ENCODE measurements around the gene MGME1.

Gene MGME1

DNA sequence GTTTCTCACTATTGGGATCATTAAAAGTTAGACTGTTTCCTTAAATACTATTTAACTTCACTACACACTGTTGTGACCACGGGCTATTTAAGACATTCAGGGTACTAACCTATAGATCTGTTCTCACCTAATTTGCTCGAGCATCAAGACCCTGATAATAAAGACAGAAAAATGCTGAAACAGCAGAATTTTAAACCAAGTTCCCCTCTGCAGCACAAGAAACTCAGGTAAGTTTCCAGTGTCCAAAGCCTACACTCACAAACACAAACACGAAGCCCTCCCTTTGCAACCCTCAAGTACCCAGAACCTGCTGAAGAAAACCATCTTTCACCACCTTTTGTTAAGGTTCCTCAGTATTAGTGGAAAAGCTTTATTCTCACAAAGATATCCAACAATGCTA lies 4.2 kb upstream of the MGME1 start:
- Histone ChIP-seq H3K4me3 (ENCODE audit: low read length) (peak overlapping the region; percentile 98), H3K9me3 (replicated peaks; ENCODE audit: low read length) (no peaks in the 10 kb centered on the region), H3K27me3 (ENCODE audit: control insufficient read depth, insufficient read depth, low read length) (no peaks in the 10 kb centered on the region), H3K9ac (ENCODE audit: low read depth, low read length) (peak overlapping the region; percentile 100), H3K4me1 (ENCODE audit: control insufficient read depth, insufficient read depth, low read length) (peaks cover 61% of the 10 kb centered on the region), H3K4me2 (ENCODE audit: low read length) (peak overlapping the region; percentile 98), H3K36me3 (ENCODE audit: insufficient read depth, low read length) (peaks cover 15% of the 10 kb centered on the region)

DNA sequence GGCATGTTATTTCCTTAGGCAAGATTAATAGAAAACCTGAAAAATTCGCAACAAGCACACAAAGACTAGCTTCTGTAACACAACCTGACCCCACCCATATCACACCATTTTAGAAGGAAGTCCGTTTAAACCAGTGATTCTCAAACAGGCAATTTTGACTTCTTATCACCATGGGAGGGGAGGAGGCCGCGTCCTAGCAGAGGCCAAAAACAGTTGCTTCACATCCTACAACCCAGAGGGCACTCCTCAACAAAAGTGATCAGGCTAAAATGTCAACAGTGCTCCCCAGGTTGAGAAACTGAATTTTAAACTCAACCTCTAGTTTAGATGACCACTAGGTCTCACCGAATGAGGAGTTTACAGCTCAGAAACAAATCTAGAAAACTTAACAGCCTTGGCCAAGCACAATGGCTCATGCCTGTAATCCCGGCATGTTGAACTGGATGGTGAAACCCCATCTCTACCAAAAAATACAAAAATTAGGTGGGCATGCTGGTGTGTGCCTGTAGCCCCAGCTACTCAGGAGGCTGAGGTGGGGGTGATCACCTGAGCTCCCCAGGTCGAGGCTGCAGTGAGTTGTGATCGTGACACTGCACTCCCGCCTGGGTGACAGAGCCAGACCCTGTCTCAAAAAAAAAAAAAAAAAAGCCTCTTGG lies 3.6 kb upstream of the MGME1 start:
- no peaks in the 10 kb centered on the region for H3K9me3 ChIP-seq (replicated peaks; ENCODE audit: low read length)
- no peaks in the 10 kb centered on the region for H3K27me3 ChIP-seq (ENCODE audit: control insufficient read depth, insufficient read depth, low read length)
- H3K4me3 ChIP-seq (ENCODE audit: low read length) = peak overlapping the region; percentile 98
- peak overlapping the region; percentile 100 for H3K9ac ChIP-seq (ENCODE audit: low read depth, low read length)
- H3K4me2 ChIP-seq (ENCODE audit: low read length) = peak overlapping the region; percentile 98
- peaks cover 59% of the 10 kb centered on the region for H3K4me1 ChIP-seq (ENCODE audit: control insufficient read depth, insufficient read depth, low read length)
- H3K36me3 ChIP-seq (ENCODE audit: insufficient read depth, low read length) = peaks cover 15% of the 10 kb centered on the region

DNA sequence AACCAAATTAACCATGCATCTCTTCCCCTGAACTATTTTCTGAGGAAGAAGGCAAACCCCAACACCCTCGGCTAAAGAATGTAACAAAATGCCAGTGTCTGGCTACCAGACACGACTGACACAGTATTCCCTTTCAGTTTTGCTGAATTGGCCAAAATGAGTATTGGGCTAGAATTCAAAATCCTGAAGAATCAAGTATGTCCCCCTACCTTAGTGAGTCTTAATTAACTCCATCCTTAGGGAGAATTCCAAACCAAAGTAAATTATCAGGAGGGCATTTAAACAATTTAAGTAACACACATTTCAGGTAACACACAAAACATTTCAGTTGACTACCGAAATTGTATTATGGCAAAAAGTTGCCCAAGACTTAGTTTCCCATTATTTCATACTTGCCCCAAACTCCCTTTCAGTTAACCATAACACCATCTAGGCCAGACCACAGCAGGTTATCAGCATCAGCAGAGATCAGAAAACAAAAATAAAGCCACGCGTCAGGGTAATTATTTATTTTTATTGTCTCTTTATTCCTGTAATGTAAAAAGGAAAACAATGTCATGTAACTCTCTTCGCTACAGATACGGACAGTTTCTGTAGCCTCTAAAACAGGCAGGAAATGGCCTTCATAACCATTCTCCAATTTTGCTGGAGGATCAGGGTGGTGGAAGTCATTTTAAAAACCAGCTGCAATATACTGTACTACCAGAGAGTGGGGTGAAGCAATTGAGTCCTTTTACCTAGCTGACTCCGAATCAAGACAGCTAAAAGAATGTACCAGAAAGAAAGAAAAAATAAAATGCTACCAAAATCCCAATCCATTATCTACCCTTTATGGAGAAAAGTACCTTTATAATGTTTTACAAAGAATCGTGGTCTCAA lies 2.1 kb upstream of the MGME1 start:
- Histone ChIP-seq H3K4me3 (ENCODE audit: low read length) (peak overlapping the region; percentile 98), H3K4me2 (ENCODE audit: low read length) (peak overlapping the region; percentile 98), H3K9me3 (replicated peaks; ENCODE audit: low read length) (no peaks in the 10 kb centered on the region), H3K36me3 (ENCODE audit: insufficient read depth, low read length) (peaks cover 15% of the 10 kb centered on the region), H3K4me1 (ENCODE audit: control insufficient read depth, insufficient read depth, low read length) (peaks cover 60% of the 10 kb centered on the region), H3K9ac (ENCODE audit: low read depth, low read length) (peak overlapping the region; percentile 100), H3K27me3 (ENCODE audit: control insufficient read depth, insufficient read depth, low read length) (no peaks in the 10 kb centered on the region)

DNA sequence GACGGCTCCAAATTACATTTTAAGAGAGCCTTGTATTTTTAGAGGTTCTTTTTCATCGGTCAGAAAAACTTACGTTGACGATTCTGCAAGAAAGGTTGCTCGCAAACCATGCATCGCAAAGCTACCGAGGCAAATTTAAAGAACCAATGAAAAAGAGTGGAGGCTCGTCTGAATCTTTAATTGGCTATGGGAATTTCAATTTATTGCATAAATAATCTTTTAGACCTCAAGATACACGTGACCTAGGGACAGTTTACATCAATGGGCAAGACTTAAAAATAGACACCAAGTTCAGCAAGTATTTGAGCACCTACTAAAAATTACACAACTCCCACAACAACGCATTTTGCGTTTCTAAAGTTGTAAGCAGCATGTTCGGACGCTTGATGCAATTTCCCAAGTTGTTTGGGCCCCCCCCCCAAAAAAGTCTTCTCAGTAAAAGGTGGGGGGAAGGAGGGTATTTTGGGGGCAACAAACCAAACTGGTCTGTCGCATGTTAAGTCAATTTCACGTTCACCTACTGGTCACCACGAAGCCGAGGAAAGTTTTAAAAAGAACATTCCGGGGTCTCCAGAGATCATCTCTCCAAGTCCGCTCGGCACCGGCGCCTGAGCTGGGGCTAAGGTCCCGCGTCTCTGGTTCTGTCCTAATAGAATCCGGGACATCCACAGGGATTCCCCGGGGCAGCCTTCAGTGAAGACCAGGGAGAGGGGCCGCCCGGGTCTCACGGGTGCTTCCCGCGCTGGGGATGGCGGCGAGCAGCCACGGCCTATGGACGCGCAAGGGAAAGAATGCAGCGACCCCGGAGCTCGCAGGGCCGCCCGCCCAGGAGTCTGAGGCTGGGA lies 1.1 kb upstream of the MGME1 start:
- peak overlapping the region; percentile 98 for H3K4me3 ChIP-seq (ENCODE audit: low read length)
- peak overlapping the region; percentile 98 for H3K4me2 ChIP-seq (ENCODE audit: low read length)
- no peaks in the 10 kb centered on the region for H3K27me3 ChIP-seq (ENCODE audit: control insufficient read depth, insufficient read depth, low read length)
- no peaks in the 10 kb centered on the region for H3K9me3 ChIP-seq (replicated peaks; ENCODE audit: low read length)
- H3K36me3 ChIP-seq (ENCODE audit: insufficient read depth, low read length) = peaks cover 15% of the 10 kb centered on the region
- H3K9ac ChIP-seq (ENCODE audit: low read depth, low read length) = peak overlapping the region; percentile 100
- H3K4me1 ChIP-seq (ENCODE audit: control insufficient read depth, insufficient read depth, low read length) = peaks cover 61% of the 10 kb centered on the region

DNA sequence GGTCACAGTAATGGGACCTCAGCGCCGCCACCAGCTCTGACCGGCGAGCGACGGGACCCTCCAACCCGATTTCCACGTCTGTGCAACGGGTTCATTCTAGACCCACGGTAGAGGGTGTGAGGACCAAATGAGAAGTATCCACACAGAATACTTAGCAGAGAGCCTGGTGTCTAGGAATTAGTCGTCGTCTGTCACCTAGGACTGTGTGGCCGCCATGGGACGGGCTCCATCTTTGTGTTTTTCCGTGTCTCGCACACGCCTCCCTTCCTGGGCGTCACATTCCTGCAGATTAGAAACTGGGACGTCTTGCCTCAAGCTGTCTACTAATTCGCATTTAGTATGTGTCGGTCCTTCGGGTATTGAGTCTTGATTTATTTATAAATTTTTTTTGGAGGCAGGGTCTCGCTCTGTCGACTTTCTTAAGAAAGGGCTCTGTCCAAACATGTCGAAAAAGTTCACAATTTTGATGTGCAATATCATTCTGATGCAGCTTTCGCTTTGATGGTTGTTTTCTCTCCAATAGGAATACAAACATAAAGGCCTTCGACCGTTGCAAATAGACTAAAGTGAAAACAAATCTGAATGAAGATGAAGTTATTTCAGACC lies 563 bp downstream of the MGME1 start:
- H3K9ac ChIP-seq (ENCODE audit: low read depth, low read length) = peak overlapping the region; percentile 100
- peaks cover 57% of the 10 kb centered on the region for H3K4me1 ChIP-seq (ENCODE audit: control insufficient read depth, insufficient read depth, low read length)
- peaks cover 4% of the 10 kb centered on the region for H3K36me3 ChIP-seq (ENCODE audit: insufficient read depth, low read length)
- H3K27me3 ChIP-seq (ENCODE audit: control insufficient read depth, insufficient read depth, low read length) = no peaks in the 10 kb centered on the region
- peak overlapping the region; percentile 98 for H3K4me3 ChIP-seq (ENCODE audit: low read length)
- H3K9me3 ChIP-seq (replicated peaks; ENCODE audit: low read length) = no peaks in the 10 kb centered on the region
- H3K4me2 ChIP-seq (ENCODE audit: low read length) = peak overlapping the region; percentile 98

DNA sequence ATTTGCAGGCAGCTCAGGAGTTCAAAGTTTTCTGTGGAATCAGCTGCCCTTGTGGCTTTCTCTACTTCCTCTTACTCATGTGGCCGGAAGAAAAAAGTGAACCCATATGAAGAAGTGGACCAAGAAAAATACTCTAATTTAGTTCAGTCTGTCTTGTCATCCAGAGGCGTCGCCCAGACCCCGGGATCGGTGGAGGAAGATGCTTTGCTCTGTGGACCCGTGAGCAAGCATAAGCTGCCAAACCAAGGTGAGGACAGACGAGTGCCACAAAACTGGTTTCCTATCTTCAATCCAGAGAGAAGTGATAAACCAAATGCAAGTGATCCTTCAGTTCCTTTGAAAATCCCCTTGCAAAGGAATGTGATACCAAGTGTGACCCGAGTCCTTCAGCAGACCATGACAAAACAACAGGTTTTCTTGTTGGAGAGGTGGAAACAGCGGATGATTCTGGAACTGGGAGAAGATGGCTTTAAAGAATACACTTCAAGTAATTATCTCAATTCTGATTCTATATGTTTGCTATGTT lies 1.1 kb downstream of the MGME1 start:
- Histone ChIP-seq H3K4me3 (ENCODE audit: low read length) (peak overlapping the region; percentile 98), H3K9me3 (replicated peaks; ENCODE audit: low read length) (no peaks in the 10 kb centered on the region), H3K36me3 (ENCODE audit: insufficient read depth, low read length) (peaks cover 6% of the 10 kb centered on the region), H3K9ac (ENCODE audit: low read depth, low read length) (peak overlapping the region; percentile 100), H3K4me1 (ENCODE audit: control insufficient read depth, insufficient read depth, low read length) (peaks cover 51% of the 10 kb centered on the region), H3K27me3 (ENCODE audit: control insufficient read depth, insufficient read depth, low read length) (no peaks in the 10 kb centered on the region), H3K4me2 (ENCODE audit: low read length) (peak overlapping the region; percentile 98)

DNA sequence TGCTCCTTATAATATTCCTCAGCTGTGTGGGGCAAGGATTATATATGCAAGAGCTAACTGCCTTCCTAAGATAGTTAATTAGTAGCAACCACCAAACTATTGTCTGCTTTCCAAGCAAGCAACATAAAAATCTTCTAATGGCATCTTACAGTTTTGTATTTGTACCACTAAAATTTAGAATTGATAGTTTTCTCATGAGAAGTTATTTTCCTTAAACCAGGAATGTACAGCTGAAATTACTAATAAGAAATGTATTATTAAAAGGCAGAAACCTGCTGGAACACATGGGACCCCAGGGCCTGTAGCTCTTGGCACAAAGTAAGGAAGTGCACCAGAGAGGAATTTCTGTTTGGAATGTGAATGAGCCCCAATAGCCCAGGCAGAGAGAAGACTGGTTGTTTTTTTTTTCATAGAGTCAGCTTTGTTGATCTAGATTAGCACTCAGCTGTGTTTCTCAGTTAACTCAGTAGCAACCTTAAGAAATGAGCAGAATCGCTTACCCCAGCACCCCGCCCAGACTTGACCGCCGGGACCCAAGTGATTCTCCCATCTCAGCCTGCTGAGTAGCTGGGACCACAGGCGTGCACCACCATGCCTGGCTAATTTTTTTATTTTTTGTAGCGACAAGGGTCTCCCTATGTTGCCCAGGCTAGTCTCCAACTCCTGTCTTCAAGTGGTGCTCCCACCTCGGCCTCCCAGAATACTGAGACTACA lies 2.6 kb downstream of the MGME1 start:
- Histone ChIP-seq H3K4me1 (ENCODE audit: control insufficient read depth, insufficient read depth, low read length) (peaks cover 40% of the 10 kb centered on the region), H3K4me3 (ENCODE audit: low read length) (peak overlapping the region; percentile 98), H3K9me3 (replicated peaks; ENCODE audit: low read length) (no peaks in the 10 kb centered on the region), H3K36me3 (ENCODE audit: insufficient read depth, low read length) (peaks cover 6% of the 10 kb centered on the region), H3K27me3 (ENCODE audit: control insufficient read depth, insufficient read depth, low read length) (no peaks in the 10 kb centered on the region), H3K4me2 (ENCODE audit: low read length) (peak overlapping the region; percentile 98), H3K9ac (ENCODE audit: low read depth, low read length) (peak overlapping the region; percentile 100)

DNA sequence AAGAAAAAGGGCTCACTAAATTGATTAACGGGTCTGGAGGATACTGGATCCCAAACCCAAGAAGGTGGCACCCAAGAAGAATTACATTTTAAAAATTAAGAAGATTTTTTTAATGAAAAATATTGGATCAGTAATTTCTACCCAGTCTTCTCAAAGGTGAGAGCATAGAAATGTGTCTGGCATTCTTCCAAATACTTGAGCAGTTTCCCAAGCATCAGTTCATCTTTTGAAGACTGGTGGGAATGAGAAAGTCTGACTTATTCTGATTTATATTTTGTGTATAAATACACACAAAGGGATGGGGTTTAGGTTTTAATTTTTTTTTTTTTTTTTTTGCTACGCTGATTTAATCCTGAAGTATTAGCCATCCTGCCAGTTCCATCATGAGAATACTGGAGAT lies 3.3 kb downstream of the MGME1 start:
- Histone ChIP-seq H3K4me3 (ENCODE audit: low read length) (peak overlapping the region; percentile 98), H3K27me3 (ENCODE audit: control insufficient read depth, insufficient read depth, low read length) (no peaks in the 10 kb centered on the region), H3K9ac (ENCODE audit: low read depth, low read length) (peak overlapping the region; percentile 100), H3K4me1 (ENCODE audit: control insufficient read depth, insufficient read depth, low read length) (peaks cover 40% of the 10 kb centered on the region), H3K36me3 (ENCODE audit: insufficient read depth, low read length) (peaks cover 6% of the 10 kb centered on the region), H3K9me3 (replicated peaks; ENCODE audit: low read length) (no peaks in the 10 kb centered on the region), H3K4me2 (ENCODE audit: low read length) (peak overlapping the region; percentile 98)

DNA sequence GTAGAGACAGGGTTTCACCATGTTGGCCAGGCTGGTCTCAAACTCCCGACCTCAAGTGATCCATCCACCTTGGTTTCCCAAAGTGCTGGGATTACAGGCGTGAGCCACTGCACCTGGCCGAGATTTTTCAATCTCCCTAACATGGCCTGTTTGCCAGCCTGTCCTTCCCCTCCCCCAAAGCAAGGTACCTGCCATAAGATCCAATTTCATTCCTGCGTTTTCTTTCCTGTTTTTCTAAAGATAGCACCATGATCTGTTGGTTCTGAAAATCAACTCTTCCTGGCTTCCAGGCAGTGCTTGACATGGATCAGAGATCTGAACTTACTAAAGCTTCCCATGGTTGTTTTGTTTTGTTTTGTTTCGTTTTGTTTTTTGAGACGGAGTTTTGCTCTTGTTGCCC lies 7.5 kb downstream of the MGME1 start:
- H3K4me2 ChIP-seq (ENCODE audit: low read length) = no peak overlapping the region
- H3K9ac ChIP-seq (ENCODE audit: low read depth, low read length) = no peak overlapping the region
- no peaks in the 10 kb centered on the region for H3K9me3 ChIP-seq (replicated peaks; ENCODE audit: low read length)
- peaks cover 26% of the 10 kb centered on the region for H3K4me1 ChIP-seq (ENCODE audit: control insufficient read depth, insufficient read depth, low read length)
- H3K4me3 ChIP-seq (ENCODE audit: low read length) = no peak overlapping the region
- H3K36me3 ChIP-seq (ENCODE audit: insufficient read depth, low read length) = peaks cover 8% of the 10 kb centered on the region
- H3K27me3 ChIP-seq (ENCODE audit: control insufficient read depth, insufficient read depth, low read length) = no peaks in the 10 kb centered on the region

DNA sequence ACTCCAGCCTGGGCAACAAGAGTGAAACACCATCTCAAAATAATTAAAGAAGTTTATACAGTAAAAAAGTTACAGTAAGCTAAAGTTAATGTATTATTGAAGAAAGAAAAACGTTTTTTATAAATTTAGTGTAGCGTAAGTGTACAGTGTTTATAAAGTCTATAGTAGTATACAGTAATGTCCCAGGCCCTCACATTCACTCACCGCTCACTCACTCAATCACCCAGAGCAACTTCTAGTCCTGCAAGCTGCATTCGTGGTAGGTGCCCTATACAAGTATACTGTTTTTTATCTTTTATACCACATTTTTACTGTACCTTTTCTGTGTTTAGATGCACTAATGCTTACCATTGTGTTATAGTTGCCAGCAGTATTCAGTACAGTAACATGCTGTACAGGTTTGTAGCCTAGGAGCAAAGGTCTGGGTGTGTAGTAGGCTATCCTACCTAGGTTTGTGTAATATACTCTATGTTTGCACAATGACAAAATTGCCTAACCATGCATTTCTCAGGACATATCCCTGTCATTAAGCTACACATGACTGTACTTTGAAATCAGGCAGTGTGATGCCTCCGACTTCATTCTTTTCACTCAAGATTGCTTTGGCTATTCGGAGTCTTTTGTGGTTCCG lies 16.7 kb downstream of the MGME1 start:
- Histone ChIP-seq H3K9ac (ENCODE audit: low read depth, low read length) (no peak overlapping the region), H3K4me1 (ENCODE audit: control insufficient read depth, insufficient read depth, low read length) (no peaks in the 10 kb centered on the region), H3K36me3 (ENCODE audit: insufficient read depth, low read length) (peaks cover 10% of the 10 kb centered on the region), H3K9me3 (replicated peaks; ENCODE audit: low read length) (no peaks in the 10 kb centered on the region), H3K4me2 (ENCODE audit: low read length) (no peak overlapping the region), H3K4me3 (ENCODE audit: low read length) (no peak overlapping the region), H3K27me3 (ENCODE audit: control insufficient read depth, insufficient read depth, low read length) (no peaks in the 10 kb centered on the region)

All from skeletal muscle satellite cell (primary cell).